ENCODE results near the gene CIT.

DNA sequence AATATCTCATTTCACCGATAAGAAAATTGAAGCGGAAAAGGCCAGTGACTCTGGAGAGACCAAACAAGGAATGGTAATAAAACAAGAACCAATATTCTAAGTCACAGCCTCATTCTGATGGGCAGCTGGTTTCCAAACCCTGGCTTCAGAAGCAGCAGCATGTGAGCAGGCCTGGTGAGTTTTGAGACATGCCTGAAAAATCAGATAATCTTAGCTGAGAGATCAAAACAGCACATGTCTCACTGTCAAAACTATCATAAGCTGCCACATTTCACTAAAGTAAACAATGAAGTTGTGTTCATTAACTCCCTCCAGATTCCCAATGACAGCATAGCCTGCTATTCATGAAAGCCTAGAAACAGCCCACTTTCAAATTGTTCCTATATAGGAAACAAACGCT is 36.5 kb downstream of the CIT start:
- TF ChIP-seq, protein P1, sequence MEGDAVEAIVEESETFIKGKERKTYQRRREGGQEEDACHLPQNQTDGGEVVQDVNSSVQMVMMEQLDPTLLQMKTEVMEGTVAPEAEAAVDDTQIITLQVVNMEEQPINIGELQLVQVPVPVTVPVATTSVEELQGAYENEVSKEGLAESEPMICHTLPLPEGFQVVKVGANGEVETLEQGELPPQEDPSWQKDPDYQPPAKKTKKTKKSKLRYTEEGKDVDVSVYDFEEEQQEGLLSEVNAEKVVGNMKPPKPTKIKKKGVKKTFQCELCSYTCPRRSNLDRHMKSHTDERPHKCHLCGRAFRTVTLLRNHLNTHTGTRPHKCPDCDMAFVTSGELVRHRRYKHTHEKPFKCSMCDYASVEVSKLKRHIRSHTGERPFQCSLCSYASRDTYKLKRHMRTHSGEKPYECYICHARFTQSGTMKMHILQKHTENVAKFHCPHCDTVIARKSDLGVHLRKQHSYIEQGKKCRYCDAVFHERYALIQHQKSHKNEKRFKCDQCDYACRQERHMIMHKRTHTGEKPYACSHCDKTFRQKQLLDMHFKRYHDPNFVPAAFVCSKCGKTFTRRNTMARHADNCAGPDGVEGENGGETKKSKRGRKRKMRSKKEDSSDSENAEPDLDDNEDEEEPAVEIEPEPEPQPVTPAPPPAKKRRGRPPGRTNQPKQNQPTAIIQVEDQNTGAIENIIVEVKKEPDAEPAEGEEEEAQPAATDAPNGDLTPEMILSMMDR (conservative IDR thresholded peaks at IDR 0.05 in 1 of 2, IDR thresholded peaks at IDR 0.05 in 1 of 2; ENCODE audit: low read depth in 1 of 2, low read length in 2 of 2) = no peak
- TF ChIP-seq EZH2 (IDR thresholded peaks at IDR 0.05; ENCODE audit: low read length, missing control alignments) = no peak

Data from fibroblast of lung (primary cell).